Measurements from ENCODE around the gene PXK.
"Not testable (repeated sequence)": the region's sequence is repeated elsewhere in the genome, so short reads cannot be mapped to it uniquely, and the experiment has no call there.

PXK gene

DNA sequence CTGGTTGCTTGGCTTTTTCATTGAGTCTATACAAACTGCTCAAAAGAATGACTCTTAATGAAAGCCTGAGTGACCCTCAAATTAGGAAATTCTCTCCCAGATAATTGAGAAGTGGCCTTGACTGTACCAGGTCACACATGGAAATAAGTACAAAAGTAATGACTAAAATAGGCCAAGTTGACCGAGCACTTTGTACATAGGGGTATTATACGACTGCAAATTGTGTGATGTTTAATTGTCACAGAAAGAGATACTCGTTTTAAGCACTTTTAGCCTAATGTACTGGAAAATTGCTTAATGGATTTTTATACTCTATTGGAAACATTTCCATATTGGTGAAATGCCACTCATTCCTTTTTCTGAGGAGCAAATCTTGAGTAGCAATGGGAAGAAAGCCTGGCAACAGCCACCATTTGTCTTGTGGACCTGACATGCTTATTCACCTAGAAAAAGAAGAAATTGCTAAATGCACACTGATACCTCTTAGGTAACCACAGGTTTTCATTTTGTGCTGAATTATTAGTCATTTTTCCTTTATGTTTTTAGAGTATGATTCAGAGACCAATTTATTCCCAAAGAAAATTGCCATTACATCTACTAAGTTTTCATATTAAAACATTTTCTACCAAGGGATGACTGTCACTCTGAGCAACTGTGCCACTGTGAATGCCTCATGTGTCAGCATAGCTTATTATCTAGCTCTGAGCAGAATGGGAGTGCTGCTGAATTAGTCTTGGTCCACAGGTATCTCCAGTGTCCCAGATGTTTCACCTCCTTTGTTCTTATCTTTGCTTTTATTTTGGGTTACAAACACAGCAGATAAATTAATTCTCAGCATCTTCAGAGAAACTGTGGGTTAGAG is 8.9 kb upstream of the PXK start:
- no peak for DNase-seq

DNA sequence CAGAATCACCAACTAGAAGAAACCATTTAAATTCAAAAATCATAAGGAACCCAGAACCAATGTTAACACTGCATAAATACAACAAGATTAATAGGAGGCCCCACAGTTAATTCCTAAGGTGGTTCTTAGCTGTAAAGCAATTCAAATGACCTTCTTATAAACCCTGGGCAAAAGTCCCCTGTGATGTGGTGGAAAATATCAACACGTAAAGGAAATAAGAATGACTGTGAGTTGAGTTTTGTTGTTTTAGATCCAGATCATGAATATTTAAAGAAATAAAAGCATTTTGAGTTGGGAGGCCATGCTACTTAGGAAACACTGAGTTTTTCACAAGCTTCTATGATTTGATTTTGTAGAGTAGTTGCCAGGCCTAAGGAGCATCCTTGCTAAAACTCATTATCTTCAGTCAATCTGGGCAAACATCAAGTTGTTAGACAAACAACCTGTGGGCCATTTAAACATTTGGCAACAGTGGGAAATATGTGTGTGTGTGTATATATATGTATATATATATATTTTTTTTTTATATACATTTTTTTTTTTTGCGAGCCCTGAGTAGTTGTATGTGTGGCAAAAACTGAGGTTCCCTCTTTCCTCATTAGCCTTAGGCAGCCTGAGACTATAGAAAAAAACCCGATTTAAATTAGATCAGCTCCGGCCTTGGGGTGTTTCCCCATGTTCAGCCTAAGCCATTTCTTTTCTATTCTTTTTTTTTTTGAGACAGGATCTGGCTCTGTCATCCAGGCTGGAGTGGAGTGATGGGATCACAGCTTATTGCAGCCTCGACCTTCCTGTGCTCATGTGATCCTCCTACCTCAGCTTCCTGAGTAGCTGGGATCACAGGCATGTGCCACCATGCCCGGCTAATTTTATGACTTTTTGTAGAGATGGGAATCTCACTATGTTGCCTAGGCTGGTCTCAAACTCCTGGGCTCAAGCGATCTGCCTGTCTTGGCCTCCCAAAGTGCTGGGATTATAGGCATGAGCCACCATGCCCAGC is 8.0 kb upstream of the PXK start:
- no peak for DNase-seq

DNA sequence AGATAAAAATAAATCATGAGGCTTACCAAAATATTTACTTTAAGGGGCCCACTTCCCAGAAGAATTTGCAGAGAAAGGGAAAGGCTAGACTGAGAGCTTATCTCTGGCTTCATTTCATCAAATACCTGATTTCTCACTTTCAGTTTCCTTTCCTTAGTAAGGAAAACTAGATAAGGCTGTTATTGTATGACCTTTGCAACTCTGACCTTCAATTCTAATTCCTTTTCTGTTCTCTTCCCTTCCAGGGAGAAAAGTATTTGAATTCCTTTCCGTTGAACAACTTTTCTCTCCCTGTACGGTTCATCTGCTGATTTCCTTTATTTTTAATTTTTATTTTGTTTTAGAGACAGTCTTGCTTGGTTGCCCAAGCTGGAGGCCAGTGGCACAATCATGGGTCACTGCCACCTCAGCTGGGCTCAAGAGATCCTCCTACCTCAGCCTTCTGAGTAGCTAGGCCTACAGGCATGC is 7.1 kb upstream of the PXK start:
- no peak for DNase-seq

DNA sequence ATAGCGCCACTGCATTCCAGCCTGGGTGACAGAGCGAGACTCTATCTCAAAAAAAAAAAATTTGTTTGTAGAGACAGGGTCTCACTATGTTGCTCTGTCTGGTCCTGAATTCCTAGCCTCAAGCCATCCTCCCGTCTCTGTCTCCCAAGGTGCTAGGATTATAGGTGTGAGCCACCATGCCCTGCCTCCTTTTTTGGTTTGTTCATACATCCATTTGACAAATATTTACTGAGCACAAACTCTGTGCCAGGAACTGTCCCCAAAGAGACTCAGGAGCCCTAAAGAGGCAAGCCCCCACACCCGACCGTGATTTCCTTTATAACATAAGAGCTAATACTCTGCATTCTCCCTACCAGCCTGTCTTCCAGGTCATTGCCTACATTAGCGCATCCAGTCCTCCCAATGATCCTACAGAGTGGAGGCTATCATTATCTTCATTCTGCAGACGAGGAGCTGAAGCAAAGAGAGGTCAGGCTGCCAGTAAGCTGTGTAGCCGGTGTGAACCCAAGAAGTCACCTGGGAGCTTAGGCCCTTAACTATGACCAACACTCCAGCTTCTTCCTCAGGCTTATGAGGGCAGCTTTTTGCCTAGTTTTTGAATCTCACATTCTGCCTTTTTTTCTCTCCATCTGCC is 6.3 kb upstream of the PXK start:
- DNase-seq = no peak

DNA sequence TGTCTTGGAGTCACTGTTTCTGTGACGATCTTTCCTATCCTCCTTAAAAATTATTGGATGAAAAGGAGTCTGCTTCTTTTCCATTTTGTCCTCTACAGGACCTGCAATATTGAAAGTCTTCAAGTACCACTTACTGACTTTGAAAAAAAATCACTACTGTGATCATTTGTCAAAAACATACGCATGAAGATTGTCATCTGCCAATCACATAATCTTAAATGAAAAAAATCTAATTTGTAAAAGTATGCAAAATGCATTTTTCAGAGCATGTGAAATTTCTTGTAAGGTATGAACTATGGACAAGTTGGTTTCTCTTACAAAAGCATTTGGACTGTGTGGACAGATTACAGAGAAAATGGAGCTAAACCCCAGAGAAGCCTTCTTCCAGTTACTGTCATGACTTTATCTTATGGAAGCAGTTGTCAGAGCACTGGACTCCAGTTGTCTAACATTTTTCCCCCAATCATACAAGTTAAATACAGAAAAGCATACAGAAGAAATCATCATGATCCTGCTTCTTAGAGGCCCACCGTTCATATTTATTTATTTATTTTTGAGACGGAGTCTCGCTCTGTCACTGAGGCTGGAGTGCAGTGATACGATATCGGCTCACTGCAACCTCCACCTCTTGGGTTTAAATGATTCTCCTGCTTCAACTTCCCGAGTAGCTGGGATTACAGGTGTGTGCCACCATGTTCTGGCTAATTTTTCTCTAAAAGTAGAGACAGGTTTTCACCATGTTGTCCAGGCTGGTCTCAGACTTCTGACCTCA is 3.4 kb upstream of the PXK start:
- no peak for DNase-seq

DNA sequence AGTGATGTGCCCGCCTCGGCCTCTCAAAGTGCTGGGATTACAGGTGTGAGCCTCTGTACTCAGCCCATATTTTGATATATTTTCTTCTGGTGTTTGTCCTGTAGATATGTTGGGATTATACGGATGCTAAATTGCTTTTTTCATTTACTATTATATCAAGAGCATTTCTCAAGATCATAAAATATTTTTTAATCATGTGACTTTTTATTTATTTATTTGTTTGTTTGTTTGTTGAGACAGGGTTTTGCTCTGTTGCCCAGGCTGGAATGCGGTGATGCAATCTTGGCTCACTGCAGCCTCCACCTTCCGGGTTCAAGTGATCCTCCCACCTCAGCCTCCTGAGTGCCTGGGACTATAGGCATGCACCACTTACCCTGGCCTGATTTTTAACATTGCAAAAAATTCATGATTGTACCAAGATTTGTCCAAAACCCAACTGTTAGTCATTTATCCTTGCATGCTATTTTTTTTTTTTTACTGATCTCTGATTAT is 2.7 kb upstream of the PXK start:
- DNase-seq = no peak

DNA sequence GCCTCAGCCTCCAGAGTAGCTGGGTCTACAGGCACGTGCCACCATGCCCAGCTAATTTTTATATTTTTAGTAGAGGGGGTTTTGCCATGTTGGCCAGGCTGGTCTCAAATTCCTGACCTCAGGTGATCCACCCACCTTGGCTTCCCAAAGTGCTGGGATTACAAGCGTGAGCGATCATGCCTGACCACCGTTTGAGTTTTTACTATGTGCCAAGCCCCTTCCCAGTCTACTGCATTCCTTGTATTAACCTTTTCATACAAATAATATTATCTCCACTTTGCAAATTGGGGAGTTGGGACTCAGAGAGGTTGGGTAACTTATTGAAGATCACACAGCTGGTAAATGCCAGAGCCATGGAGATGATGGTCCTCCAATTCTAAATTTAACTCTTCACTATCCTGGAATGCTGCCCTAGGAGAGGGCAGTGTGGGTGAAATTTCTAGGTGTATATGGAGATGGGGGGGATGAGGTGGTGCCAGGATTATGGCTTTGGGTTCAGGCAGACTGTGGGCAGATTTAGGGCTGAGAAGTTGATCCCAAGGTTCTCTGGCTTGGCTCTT is 1.0 kb upstream of the PXK start:
- DNase-seq = no peak

DNA sequence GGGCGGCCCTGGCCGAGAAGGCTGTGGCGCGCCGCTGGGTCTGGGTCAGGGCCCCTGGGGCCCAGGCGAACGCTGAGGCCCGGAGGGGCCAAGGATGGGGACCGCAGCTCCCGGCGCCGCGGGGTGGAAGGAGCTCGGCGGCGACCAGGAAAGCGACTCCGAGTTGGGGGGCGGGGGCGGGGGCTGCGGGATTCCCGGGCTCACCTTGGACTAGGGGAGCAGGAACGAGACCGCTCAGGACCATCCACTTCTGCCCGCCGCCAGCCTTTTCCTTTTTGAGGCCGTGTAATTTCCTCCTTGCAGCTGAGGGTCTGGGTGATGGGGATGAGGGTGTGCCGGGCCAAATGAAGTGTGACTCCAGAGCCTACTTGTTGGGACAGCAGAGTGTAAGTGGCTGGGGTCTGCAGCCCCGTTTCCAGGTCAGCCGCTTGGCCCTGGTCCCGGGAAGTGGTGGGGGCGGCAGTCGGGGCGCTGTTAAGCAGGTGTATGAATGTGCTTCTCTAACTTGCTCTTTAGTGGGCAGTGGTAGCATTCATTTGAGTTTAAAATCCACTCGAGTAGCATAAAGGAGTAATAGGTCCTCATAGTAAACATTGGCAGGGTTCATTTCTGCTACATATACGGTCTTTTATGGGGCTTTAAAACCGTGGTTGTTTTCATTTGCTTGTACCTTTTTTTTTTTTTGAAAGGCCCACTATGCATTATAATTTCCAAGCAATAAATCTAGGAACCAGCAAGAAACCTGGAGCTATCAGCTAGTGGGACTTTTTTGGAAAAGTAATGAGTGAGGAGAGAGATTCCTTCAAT is 717 bp downstream of the PXK start:
- DNase-seq = no peak

DNA sequence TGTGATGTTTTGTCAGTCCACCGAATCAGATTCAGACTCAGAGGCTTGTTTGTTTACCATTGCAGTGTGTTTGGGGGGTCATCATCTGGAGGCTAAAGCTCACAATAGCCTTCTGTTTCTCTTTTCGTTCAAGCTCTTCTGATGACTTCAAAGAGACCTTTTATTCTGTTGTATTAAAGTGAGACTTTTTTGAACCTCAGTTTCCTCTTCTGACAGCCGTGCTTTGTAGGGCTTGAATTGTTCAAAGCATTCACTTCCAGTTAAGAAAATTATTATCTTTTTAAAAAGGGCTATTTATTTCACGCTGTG is 1.3 kb downstream of the PXK start:
- no peak for DNase-seq

DNA sequence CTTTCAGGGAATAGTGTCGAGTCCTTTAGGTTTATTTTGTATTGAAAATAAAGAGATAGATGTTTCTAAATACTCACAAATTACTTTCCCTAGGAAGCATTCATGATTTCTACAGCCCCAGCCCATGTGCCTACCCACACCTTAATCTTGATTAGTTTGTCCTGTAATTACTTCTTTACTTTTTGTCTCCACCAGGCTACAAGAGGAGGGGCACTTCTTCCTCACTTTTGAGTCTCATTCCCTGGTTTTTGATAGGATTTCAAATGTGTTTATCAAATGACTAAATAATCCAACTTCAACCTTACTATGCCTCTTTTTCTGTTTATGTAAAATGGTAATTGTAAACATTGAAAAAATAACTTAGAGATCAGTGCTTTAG is 1.8 kb downstream of the PXK start:
- no peak for DNase-seq

DNA sequence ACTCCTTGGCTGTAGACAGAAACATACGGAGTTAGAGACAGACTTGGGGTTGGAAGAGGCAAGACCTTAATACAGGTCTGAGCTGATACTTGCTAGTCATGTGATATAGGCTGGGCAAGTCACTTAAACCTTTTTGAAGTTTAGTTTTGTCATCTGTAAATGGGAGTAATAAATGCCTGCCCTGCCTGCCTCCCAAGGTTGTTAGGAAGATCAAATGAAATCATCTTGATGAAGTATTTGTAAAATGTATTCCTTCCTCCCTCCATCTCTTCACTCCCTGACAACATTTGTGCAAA is 2.9 kb downstream of the PXK start:
- DNase-seq = no peak

DNA sequence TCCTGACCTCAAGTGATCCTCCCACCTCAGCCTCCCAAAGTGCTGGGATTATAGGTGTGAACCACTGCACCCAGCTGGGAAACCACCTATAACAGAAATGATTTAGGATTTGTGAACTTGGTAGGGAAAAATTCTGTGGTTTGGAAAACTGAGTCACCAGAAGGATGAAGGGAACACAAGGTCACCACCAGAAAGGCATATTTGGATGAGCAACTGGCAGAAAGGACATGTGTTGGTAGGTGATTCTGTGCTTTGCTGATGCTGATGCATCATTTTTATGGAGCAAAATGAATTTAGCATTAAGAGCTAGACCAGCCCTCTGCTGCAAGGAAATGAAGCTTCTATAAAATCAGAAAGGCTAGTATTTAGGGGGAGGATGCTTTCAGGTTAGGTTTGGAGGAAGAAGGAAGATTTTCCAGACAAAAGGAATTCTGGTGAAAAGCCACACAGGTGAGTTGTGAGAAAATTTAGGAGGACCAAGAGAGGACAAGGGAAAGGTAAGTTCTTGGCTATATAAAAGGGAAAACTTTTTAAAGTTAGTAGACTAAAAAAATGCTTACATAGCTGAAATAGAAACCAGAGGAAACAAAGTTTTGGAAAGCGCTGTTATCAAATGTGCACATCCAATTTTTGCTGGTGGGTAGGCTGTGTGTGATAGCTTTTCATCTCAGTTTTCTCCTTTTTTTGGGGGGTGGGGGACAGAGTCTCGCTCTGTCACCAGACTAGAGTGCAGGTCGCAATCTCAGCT is 3.6 kb downstream of the PXK start:
- DNase-seq = no peak

DNA sequence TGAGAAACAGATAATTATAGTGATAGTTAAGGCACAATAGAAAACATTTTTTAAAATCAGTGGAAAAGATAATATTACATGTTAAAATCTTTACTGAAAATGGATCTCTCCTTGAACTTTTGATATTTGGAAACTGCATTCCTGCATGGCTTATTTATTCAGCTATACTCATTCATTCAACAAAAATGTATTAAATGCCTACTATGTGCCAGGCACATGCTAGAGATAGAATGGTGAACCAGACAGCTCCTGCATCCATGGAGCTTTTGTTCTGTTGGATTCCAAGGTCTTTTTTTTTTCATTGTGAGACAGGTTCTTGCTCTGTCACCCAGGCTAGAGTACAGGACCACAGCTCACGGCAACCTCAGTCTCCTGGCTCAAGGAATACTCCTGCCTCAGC is 4.5 kb downstream of the PXK start:
- no peak for DNase-seq

DNA sequence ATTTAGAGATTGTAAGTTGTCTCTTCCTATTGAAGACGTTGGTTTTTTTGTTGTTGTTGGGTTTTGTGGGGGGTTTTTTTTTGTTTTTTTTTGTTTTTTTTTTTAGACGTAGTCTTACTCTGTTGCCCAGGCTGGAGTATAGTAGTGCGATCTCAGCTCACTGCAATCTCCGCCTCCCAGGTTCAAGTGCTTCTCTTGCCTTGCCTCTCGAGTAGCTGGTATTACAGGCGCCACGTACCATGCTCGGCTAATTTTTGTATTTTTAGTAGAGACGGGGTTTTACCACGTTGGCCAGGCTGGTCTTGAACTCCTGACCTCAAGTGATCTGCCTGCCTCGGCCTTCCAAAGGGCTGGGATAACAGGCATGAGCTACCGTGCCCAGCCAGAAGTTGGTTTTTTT is 6.5 kb downstream of the PXK start:
- DNase-seq = not testable (repeated sequence)

DNA sequence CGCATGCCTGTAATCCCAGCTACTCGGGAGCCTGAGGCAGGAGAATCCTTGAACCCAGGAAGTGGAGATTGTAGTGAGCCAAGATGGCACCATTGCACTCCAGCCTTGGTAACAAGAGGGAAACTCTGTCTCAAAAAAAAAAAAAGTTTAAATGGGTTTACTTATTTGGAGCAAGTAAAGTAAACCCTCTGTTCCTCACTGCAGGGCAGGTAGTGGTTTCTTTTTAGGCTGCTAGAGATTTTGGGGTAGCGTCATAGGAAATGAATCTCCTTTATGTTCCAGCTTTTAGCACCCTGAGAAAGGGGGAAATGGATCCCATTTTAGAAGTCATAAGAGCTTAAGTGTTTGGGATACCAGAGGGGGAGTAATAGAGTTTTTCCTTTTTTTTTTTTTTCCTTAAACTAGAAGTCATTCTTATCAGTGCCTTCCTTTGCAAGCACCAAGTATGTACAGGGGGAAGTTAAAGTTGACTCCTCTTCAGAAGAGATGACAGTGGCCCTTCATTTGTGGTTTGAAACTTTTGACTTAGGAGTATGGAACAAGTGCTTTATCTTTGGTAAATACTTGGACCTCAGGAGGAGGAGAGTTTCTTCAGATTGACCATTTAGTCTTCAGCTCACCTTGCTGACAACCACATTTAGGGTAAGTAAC is 8.0 kb downstream of the PXK start:
- no peak for DNase-seq

DNA sequence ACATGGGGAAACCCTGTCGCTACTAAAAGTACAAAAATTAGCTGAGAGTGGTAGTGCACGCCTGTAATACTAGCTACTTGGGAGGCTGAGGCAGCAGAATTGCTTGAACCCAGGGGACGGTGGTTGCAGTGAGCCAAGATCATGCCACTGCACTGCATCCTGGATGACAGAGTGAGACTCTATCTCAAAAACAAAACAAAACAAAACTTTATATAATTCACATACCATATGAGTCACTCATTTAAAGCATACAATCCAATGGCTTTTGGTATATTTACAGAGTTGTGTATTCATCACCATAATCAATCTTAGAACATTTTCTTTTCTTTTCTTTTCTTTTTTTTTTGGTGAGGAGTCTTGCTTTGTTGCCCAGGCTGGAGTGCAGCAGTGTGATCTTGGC is 8.7 kb downstream of the PXK start:
- no peak for DNase-seq

DNA sequence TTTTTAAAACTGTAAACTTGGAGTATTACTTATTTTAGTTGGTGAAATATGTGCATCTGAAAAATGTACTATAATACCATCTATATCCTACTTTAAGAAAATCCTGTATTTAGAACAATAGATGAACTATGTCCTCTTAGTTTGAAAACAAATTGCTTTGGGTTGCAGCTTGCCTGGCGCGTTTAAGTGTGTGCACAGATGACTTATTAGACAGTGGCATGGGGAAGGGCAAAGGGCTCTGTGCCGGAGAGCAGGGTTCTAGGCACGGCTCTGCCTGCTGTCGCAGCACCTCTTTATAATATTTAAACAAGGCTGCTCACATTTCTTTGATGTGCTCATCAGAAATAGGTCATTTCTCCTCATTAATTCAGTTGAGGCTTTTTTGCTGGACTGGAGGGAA is 10.0 kb downstream of the PXK start:
- DNase-seq = no peak

DNA sequence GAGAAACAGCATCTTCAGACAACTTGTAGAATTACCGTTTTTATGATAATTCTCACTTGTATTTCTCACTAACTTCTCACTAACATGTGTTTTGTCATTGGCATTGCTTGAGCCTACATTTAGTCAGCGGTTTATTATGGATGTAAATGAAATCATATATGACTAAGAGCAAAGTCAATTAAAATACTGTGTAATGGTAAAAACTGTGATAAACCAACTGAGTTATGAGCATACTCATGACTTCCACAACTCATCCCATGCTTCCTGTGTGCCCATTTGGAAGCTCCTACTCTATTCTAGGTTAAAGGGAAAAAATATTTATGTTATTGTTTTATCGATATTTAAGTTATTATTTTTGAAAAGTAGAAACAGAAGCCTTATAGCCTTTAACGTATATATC is 12.8 kb downstream of the PXK start:
- no peak for DNase-seq

DNA sequence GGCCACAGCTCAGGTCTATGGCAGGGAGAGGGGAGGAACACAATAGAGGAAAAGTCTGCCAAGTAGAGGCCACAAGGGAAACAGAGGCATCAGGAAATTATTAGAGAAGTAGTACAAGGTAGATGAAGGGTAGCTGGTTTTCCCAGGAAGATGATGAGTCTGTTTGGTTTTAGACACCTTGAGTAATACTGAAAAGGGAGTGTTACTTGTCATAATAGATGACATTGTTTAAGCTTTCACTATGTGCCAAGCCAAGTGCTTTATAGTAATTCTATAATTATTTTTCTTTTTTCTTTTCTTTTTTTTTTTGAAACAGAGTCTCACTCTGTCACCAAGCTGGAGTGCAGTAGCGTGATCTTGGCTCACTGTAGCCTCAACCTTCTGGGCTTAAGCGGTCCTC is 13.7 kb downstream of the PXK start:
- DNase-seq = no peak

DNA sequence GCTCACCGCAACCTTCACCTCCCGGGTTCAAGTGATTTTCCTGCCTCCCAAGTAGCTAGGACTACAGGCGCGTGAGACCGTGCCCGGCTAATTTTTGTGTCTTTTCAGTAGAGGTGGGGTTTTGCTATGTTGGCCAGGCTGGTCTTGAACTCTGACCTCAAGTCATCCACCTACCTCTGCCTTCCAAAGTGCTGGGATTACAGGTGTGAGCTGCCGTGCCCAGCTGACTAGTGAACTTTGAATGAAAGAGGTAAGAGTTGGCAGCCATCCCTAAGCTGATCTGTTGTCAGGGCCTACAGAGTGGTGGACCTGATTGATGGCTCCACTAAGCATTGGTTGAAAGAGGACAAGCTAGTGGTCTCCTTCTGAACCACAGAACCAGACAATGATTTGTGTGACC is 15.3 kb downstream of the PXK start:
- DNase-seq = no peak
